Breast epithelium (tissue), 4 donors: ENCODE data around the gene FBXO34. TPM values are rescaled to one million over a fixed set of nuclear protein-coding genes. Genes with fewer than 3 reads are reported as not detected.

ENCODE experiments used
- DNase-seq, 2 donors: peaks; one replicate each; pipeline ENCODE4 v3.0.0-alpha.2; 2019; ENCODE audit warnings: low spot score in 2 of 2
- H3K27ac ChIP-seq, 2 donors: fragments of 200-600 bp; sonication (generic) in 1 of 2; one replicate each; pipeline ENCODE4 v1.5.1; 2016 to 2019; ENCODE audit warnings: mild to moderate bottlenecking in 1 of 2
- H3K27me3 ChIP-seq, 2 donors: fragments of 200-600 bp; sonication (generic) in 1 of 2; one replicate each; pipeline versions ENCODE4 v1.5.1 to v1.6.0; 2017 to 2019; ENCODE audit warnings: control low read depth in 1 of 2, mild to moderate bottlenecking in 1 of 2
- H3K36me3 ChIP-seq: fragments of 200-600 bp; one replicate; pipeline ENCODE4 v1.5.1; 2019
- H3K4me1 ChIP-seq, 2 donors: fragments of 200-600 bp; sonication (generic); one replicate each; pipeline ENCODE4 v1.5.1; 2016 to 2019; ENCODE audit warnings: control low read depth in 1 of 2
- H3K4me3 ChIP-seq, 3 donors: fragments of 200-600 bp; sonication (generic); 1 replicate in 2 of 3; 2 replicates in 1 of 3; pipeline ENCODE4 v1.5.1; 2016 to 2019; ENCODE audit warnings: mild to moderate bottlenecking in 3 of 3, moderate library complexity in 2 of 3
- H3K9me3 ChIP-seq, 2 donors: fragments of 200-600 bp; sonication (generic) in 1 of 2; one replicate each; pipeline ENCODE4 v1.5.1; 2016 to 2019; ENCODE audit warnings: control low read depth in 1 of 2
- POLR2A ChIP-seq: fragments of 450-650 bp; IDR thresholded peaks from one replicate; pipeline ENCODE4 v1.6.1; 2016; ENCODE audit warnings: antibody characterized with exemption, mild to moderate bottlenecking, moderate library complexity
- POLR2AphosphoS5 ChIP-seq, 3 donors: sonication (generic); formaldehyde crosslinking; IDR thresholded peaks; one replicate each; pipeline ENCODE4 v1.6.1; 2017; ENCODE audit warnings: antibody characterized with exemption in 3 of 3
- intact Hi-C: fragments of 100-400 bp; cut with DNase I; formaldehyde crosslinking; loops from one replicate; pipeline ENCODE4 v1.15.1; 2023; ENCODE audit warnings: low total_unique reads
- total RNA-seq, 3 donors: library from RNA; depleted of rRNA; stranded (reverse); fragments of >200 nt; gene quantifications; one replicate each; pipeline ENCODE4 v1.1.0, GENCODE V29; 2016
- TF ChIP-seq, protein P1 (sequence below), 3 donors: fragments of 450-650 bp; IDR thresholded peaks; one replicate each; pipeline ENCODE4 v1.5.1; 2016 to 2017; ENCODE audit warnings: antibody characterized with exemption in 3 of 3, mild to moderate bottlenecking in 3 of 3, moderate library complexity in 3 of 3

FBXO34 gene
- total RNA-seq, 3 donors from 2014 or later, result 31.8 to 56.5 (median 34.7) TPM

DNA sequence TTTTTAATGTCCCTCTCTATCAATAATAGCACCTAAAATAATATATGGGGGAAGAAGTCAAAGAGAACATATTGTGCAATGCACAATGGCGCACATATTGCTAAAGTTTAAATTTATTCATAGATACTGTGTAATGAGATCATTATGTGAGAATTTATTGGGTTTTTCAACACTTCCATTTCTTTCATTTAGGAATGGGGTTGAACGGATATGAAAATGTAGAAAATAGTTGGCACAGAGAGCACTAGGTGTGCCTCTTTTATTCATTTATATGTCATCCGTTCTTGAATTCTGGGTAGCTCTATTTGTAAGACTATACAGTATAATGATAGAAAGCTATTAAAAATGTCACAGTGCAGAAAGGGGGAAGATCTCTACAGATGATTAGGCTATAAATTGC is 76.5 kb downstream of the FBXO34 start:
- TF ChIP-seq, protein P1, sequence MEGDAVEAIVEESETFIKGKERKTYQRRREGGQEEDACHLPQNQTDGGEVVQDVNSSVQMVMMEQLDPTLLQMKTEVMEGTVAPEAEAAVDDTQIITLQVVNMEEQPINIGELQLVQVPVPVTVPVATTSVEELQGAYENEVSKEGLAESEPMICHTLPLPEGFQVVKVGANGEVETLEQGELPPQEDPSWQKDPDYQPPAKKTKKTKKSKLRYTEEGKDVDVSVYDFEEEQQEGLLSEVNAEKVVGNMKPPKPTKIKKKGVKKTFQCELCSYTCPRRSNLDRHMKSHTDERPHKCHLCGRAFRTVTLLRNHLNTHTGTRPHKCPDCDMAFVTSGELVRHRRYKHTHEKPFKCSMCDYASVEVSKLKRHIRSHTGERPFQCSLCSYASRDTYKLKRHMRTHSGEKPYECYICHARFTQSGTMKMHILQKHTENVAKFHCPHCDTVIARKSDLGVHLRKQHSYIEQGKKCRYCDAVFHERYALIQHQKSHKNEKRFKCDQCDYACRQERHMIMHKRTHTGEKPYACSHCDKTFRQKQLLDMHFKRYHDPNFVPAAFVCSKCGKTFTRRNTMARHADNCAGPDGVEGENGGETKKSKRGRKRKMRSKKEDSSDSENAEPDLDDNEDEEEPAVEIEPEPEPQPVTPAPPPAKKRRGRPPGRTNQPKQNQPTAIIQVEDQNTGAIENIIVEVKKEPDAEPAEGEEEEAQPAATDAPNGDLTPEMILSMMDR (IDR thresholded peaks at IDR 0.05), result no peak
- TF ChIP-seq POLR2A (no peak), POLR2AphosphoS5 (IDR thresholded peaks at IDR 0.05) (no peak)
- Histone ChIP-seq H3K4me3 (no peak overlapping the region), H3K4me1 (no peaks in the 10 kb centered on the region), H3K36me3 (no peaks in the 10 kb centered on the region), H3K27ac (no peak overlapping the region), H3K9me3 (no peaks in the 10 kb centered on the region), H3K27me3 (no peaks in the 10 kb centered on the region)
- intact Hi-C loops, result no loop called here
- no peak for DNase-seq

DNA sequence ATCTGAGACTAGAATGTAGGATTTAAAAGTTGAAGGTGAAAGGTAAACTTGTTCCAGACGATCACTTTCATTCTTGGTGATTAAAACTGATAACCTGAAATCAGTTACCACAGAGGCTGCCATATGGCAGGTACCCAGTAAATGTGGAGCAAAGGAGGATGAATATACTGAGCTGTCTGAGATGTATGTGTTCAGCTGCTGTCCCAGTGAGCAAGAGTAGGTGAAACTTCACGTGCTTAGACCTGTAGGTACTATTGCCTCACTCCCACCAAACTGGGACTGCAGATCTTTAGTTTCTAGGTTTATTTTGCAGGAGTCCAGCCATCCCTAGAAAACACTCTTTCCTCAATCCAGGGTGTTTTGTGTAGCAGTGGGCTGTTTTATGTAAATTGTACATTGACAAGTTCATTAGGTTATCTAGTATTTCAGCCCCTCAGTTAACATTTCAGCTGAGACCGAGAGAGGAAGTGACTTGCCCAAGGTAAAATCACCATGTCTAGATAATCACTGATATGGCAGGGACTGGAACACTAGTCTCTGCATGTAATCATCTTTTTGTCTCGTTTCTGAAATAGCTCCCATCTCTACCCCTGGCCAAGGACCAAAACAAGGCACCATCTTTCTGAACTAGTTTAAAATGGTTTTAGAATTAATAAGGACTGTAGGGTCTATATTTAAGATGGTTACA is 77.7 kb downstream of the FBXO34 start:
- no peak for DNase-seq
- Histone ChIP-seq H3K27me3 (no peaks in the 10 kb centered on the region), H3K27ac (no peak overlapping the region), H3K4me3 (no peak overlapping the region), H3K4me1 (no peaks in the 10 kb centered on the region), H3K36me3 (no peaks in the 10 kb centered on the region), H3K9me3 (no peaks in the 10 kb centered on the region)
- intact Hi-C loops, result no loop called here
- no peak for TF ChIP-seq POLR2AphosphoS5 (IDR thresholded peaks at IDR 0.05)
- no peak for TF ChIP-seq POLR2A
- TF ChIP-seq, protein P1 (IDR thresholded peaks at IDR 0.05), result no peak

DNA sequence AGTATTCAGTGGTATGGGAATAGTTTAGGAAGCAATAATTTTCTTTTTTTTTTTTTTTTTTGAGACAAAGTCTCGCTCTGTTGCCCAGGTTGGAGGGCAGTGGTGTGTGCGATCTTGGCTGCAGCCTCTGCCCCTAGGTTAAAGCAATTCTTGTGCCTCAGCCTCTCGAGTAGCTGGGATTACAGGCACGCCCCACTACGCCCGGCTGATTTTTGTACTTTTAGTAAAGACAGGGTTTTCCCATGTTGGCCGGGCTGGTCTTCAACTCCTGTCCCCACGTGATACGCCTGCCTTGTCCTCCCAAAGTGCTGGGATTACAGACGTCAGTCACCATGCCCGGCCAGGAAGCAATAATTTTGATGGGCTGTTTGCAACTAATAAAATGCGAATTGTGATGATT is 78.3 kb downstream of the FBXO34 start:
- H3K4me3 ChIP-seq, result no peak overlapping the region
- no peak for DNase-seq
- no peaks in the 10 kb centered on the region for H3K36me3 ChIP-seq
- H3K27ac ChIP-seq, result no peak overlapping the region
- no peaks in the 10 kb centered on the region for H3K9me3 ChIP-seq
- H3K27me3 ChIP-seq, result no peaks in the 10 kb centered on the region
- TF ChIP-seq POLR2A, result no peak
- TF ChIP-seq POLR2AphosphoS5 (IDR thresholded peaks at IDR 0.05), result no peak
- TF ChIP-seq, protein P1 (IDR thresholded peaks at IDR 0.05), result no peak
- no peaks in the 10 kb centered on the region for H3K4me1 ChIP-seq
- intact Hi-C loops, result no loop called here

DNA sequence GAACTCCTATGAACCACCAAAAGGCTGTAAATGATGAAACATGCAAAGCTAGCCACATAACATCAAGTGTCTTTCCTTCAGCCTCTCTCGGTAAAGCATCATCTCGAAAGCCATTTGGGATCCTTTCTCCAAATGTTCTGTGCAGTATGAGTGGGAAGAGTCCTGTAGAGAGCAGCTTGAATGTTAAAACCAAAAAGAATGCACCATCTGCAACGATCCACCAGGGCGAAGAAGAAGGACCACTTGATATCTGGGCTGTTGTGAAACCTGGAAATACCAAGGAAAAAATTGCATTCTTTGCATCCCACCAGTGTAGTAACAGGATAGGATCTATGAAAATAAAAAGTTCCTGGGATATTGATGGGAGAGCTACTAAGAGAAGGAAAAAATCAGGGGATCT is 79.2 kb downstream of the FBXO34 start:
- no peak for DNase-seq
- intact Hi-C loops, result no loop called here
- Histone ChIP-seq H3K9me3 (no peaks in the 10 kb centered on the region), H3K27me3 (no peaks in the 10 kb centered on the region), H3K4me3 (no peak overlapping the region), H3K36me3 (no peaks in the 10 kb centered on the region), H3K27ac (no peak overlapping the region), H3K4me1 (no peaks in the 10 kb centered on the region)
- TF ChIP-seq POLR2AphosphoS5 (IDR thresholded peaks at IDR 0.05) (no peak), POLR2A (no peak)
- TF ChIP-seq, protein P1 (IDR thresholded peaks at IDR 0.05), result no peak

DNA sequence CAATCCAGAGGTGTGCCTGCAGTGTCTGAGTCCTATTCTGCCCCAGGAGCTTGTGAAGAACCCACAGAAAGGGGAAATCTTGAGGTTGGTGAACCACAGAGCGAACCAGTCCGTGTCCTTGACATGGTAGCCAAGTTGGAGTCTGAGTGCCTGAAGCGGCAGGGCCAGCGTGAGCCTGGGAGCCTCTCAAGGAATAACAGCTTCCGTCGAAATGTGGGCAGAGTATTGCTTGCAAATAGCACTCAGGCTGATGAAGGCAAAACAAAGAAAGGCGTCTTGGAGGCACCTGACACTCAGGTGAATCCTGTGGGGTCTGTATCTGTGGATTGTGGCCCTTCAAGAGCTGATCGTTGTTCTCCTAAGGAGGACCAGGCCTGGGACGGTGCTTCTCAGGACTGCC is 79.9 kb downstream of the FBXO34 start:
- H3K27me3 ChIP-seq, result no peaks in the 10 kb centered on the region
- intact Hi-C loops, result no loop called here
- TF ChIP-seq POLR2A (no peak), POLR2AphosphoS5 (IDR thresholded peaks at IDR 0.05) (no peak)
- TF ChIP-seq, protein P1 (IDR thresholded peaks at IDR 0.05), result no peak
- no peaks in the 10 kb centered on the region for H3K36me3 ChIP-seq
- H3K4me1 ChIP-seq, result no peaks in the 10 kb centered on the region
- no peak overlapping the region for H3K27ac ChIP-seq
- no peak overlapping the region for H3K4me3 ChIP-seq
- DNase-seq, result no peak
- H3K9me3 ChIP-seq, result no peaks in the 10 kb centered on the region
